Measurements from ENCODE around the gene CD163L1.
"Not testable (repeated sequence)": the region's sequence is repeated elsewhere in the genome, so short reads cannot be mapped to it uniquely, and the experiment has no call there.

Gene CD163L1

GRCh38 chr12:7444076-7444475 lies at the start of gene CD163L1:
Gene CD163L1 (minus strand): TSS chr12:7444153. CDS start chr12:7444127, 26 bp downstream.
- no peak within 1 kb of the TSS for H3K4me3 ChIP-seq (ENCODE audit: low read depth, low read length)

DNA sequence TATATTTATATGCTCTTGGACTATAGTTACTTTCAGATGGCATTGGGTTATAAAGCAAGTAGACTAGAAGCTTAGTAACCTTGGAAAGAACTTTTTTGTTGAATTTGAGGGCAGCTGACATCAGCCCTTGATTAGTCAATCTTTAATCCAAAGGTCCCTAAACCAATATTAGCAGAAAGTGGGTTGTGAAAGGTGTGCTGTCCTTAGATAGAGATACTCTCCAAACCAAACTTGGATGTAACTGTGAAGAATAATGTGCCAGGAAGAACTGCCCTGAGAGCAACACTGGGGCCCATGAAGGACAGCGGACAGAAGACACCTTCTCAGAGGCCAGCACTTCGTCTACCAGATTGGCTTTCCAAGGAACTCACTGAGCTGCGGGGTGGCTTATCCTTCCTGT lies 49.1 kb upstream of the CD163L1 start:
- H3K4me3 ChIP-seq (ENCODE audit: low read depth, low read length) = no peak overlapping the region

DNA sequence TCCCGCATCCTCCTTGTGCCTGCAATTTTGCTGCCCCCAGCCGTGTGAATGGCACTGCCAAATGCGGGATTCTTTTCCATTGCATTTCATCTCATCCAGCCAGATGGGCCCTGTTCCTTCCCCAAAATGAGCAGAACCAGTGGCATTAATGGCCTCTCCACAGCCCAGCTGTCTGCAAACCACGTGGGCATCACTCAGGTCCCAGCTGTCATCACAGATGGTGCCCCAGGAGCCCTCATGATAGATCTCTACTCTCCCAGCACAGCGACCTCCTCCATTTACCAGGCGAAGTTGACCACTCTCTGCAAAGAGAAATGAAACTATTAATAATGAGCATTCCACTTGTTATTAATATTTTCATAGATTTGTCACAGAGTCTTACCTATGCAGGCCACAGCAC lies 42.6 kb upstream of the CD163L1 start:
- H3K4me3 ChIP-seq (ENCODE audit: low read depth, low read length) = no peak overlapping the region

DNA sequence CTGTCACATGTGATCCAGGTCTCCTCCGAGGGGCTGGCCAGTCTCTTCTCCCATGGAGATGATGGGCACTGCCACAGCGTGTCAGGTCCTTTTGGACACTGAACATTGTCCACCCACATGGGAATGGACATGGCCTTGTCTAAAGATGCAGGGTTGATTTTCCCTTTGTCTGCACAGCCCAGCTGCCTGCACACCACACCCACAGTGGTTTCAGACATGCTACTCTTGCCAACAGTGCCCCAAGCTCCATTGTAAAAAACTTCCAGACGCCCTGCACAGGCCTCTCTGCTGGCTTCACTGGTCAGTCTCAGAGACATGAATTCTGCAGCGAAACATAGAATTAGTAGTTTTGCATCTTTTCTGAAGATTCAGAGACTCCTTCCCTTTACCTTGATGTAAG lies 41.1 kb upstream of the CD163L1 start:
- no peak overlapping the region for H3K4me3 ChIP-seq (ENCODE audit: low read depth, low read length)

DNA sequence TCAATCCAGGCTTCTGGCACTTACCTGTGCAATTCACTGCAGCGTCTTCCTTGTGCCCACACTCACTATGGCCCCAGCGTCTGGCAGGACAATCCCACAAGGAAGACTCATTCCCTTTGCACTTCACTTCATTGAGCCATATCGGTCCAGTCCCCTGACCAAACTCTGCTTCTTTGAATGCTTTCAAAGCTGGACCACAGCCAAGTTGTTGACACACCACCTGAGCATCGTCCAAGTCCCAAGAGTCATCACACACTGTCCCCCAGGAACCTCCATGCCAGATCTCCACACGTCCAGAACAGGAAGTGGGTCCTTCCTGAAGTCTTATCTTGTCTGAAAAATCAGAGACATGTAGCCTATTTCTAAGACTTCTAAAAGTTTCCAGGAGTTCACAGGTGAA lies 39.4 kb upstream of the CD163L1 start:
- no peak overlapping the region for H3K4me3 ChIP-seq (ENCODE audit: low read depth, low read length)

DNA sequence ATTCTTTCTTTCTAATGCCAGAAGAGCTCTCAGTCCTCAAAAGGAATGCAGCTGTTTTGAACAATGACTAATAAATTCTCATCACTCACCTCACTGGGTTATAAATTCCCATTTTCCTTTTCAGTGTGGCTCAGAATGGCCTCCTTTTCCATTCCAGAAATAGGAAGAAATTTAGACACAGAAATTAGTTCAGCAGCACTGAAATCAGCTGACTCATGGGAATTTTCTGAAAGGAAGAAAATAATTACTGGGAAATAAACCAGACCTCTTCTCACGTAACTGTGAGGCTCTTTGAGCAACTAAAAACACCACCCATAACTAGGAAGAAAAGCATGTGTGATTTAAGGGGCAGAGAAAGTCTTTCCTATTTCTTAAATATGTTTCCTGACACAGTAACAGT lies 35.8 kb upstream of the CD163L1 start:
- no peak overlapping the region for H3K4me3 ChIP-seq (ENCODE audit: low read depth, low read length)

- H3K4me3 ChIP-seq (ENCODE audit: low read depth, low read length) = no peak overlapping the region
These were observed 28.1 kb upstream of the CD163L1 start for GRCh38 chr12:7472060-7472459.

DNA sequence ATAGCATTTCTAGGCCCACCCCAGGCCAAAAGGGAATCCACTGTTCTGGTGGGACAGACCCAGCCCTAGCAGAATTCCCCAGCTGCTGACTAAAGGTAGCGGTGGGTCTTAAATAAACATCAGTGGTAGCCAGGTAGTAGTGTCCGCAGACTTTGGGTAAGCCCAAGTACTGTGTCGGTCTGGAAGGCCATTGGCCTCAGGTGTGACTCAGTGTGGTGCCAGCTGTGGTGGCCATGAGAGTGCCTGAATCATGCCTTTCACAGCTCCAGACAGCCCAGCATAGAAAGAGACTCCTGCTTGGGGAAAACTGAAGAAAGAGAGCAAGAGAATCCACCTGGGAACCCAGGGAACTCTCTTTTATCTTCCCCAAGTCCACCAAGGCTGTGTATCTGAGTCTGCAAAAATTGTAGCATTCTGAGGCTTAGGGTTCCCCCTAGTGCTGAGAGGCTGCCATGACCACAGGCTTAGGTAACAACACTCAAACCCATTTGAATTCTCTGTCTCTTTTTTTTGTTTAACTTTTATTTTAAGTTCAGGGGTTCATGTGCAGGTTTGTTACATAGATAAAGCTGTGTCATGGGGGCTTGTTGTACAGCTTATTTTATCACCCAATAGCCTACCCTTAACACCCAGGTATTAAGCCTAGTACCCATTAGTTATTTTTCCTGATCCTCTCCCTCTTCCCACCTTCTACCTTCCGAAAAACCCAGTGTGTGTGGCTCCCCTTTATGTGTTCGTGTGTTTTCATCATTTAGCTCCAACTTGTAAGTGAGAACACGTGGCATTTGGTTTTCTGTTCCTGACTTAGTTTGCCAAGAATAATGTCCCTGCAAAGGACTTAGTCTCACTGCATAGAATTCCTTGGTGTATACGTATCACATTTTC lies 16.7 kb upstream of the CD163L1 start:
- no peak overlapping the region for H3K4me3 ChIP-seq (ENCODE audit: low read depth, low read length)

DNA sequence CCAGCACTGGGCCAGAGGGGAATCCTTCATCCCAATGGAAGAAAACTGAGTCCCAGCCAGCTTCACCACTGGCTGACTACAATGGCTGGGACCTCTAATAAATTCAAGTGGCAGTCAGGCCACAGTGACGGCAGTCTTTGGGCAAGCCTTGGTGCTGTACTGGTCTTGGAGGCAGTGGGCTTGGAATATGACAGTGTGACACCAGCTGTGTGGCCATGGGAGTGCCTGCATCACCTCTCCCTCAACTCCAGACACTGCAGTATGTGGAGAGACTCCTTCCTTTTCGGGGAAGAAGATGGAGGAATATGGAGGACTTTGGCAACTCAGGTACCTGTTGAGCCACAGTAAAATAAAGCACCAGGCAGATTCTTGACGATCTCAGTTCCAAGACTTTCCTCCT lies 16.0 kb upstream of the CD163L1 start:
- no peak overlapping the region for H3K4me3 ChIP-seq (ENCODE audit: low read depth, low read length)

- no peak overlapping the region for H3K4me3 ChIP-seq (ENCODE audit: low read depth, low read length)
These were observed 7.8 kb upstream of the CD163L1 start for GRCh38 chr12:7451756-7452155.

DNA sequence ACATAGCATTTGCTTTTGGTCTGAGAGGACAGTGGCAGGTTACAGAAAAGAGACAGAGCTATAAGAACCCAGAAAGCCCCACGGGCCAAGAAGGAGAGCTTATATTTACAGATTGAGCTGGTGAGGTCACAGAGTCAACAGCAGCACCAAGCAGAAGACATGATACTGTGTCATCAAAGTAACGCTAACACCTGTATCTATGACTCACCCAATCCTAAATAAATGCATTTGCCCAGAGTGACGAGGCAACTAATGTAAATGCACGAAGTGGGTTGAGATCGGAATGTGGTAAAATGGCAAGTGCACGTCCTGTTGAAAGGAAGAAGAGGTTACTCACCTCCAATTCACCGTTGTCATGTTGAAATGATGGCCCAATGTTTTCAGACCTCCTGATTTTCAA lies 6.7 kb upstream of the CD163L1 start:
- H3K4me3 ChIP-seq (ENCODE audit: low read depth, low read length) = no peak overlapping the region

GRCh38 chr12:7448099-7448498 lies 4.1 kb upstream of the CD163L1 start:
- H3K4me3 ChIP-seq (ENCODE audit: low read depth, low read length) = no peak overlapping the region

DNA sequence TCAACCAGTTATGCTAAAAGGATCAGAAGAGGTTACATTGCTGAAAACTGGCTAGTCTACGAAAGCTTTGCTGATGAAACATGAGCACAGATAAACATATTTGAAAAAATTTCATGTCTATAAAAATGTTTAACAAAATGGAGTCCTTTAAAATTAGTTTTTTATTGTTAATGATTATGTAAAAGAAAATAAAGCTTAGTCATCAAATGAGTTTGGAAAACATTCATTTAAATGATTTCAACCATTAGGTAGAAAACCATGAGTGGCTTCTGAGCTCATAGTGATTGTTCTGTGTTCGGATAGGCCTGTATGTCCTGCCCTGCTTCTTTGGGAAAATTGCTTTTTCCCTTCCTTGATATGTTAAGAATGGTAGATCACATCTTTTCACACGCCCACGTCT lies 584 bp upstream of the CD163L1 start:
- no peak overlapping the region for H3K4me3 ChIP-seq (ENCODE audit: low read depth, low read length)

DNA sequence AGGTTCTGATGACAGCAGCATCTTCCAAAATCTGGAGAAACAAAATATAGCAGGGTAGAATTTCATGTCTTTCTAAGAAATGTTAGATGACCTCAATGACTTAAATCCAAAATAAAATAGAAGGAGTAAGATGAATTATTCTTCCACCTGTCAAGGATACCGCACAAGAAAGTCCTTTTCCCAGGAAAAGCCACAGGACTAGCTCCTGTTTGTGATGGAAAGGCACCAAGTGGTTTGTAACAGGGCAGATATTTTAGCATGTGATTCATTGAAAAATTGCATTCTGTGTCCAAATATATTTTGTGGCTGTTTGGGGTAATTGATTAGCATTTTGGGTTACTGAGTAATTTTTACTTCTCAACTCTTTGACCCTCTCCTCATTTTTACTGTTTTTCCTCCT lies 2.7 kb downstream of the CD163L1 start:
- H3K4me3 ChIP-seq (ENCODE audit: low read depth, low read length) = no peak overlapping the region

- peak overlapping the region; percentile 46 for H3K4me3 ChIP-seq (ENCODE audit: low read depth, low read length)
These were observed 4.1 kb downstream of the CD163L1 start for GRCh38 chr12:7439579-7440505.

- H3K4me3 ChIP-seq (ENCODE audit: low read depth, low read length) = not testable (repeated sequence)
These were observed 5.5 kb downstream of the CD163L1 start for GRCh38 chr12:7438291-7438995.

- H3K4me3 ChIP-seq (ENCODE audit: low read depth, low read length) = not testable (repeated sequence)
These were observed 6.5 kb downstream of the CD163L1 start for GRCh38 chr12:7437494-7437893.

- H3K4me3 ChIP-seq (ENCODE audit: low read depth, low read length) = no peak overlapping the region
These were observed 9.3 kb downstream of the CD163L1 start for GRCh38 chr12:7434670-7435069.

- H3K4me3 ChIP-seq (ENCODE audit: low read depth, low read length) = no peak overlapping the region
These were observed 10.6 kb downstream of the CD163L1 start for GRCh38 chr12:7433276-7433822.

DNA sequence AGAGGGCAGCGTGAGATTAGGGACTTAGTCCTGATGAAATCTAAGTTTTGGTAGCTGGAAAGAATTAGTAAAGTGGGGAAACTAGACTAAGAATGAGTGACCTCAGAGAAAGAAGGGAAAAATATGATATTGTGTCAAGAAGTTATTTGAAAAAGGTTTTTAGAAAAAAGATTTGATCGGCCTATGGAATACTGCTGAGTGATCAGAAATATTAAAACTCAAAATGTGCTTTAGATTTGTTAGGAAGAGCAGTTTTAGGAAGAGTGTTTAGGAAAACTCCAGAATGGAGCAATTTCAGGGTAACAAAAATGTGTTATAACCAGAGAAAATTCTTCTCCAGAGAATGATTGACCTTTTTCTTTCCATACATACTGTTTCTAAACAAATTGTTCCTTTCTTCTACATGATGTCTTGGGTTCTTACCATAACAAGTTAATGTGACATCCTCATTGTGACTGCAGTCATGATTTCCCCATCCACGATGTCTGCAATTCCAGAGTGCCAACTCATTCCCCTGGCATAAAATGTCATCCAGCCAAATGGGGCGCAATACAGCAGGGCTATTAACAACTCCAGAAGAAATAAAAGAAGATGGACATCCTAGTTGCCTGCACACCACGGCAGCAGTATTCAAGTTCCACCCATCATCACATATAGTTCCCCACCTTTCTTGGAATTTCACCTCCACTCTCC lies 11.8 kb downstream of the CD163L1 start:
- no peak overlapping the region for H3K4me3 ChIP-seq (ENCODE audit: low read depth, low read length)

All from iPS-11a (cell line).